HepG2 (cell line): ENCODE results near the gene SGK1. TPM values are rescaled to one million over a fixed set of nuclear protein-coding genes. Genes with fewer than 3 reads are reported as not detected.

Source experiments
- AGO2 ChIP-seq: fragments of 200-400 bp; formaldehyde crosslinking; optimal IDR thresholded peaks from 2 replicates; pipeline ENCODE3; 2017; ENCODE audit warnings: mild to moderate bottlenecking, low read depth, low read length, moderate library complexity
- CREM ChIP-seq, 2 experiments: sonication (generic) in 1 of 2; formaldehyde crosslinking in 1 of 2; IDR thresholded peaks; 2 replicates each; pipeline versions ENCODE4 v1.4.0 to v1.6.1; 2016 to 2020; ENCODE audit warnings: antibody characterized with exemption in 1 of 2, mild to moderate bottlenecking in 1 of 2, missing genetic modification reagents in 1 of 2
- CTCF ChIP-seq: sonication (generic); formaldehyde crosslinking; IDR thresholded peaks from 2 replicates; pipeline ENCODE4 v1.5.0; 2020; ENCODE audit warnings: mild to moderate bottlenecking, missing genetic modification reagents, moderate library complexity
- ELF3 ChIP-seq: IDR thresholded peaks from 2 replicates; pipeline ENCODE4 v1.6.1; 2016; ENCODE audit warnings: missing genetic modification reagents, missing compliant biosample characterization
- FOXO1 ChIP-seq: sonication (generic); formaldehyde crosslinking; IDR thresholded peaks from 2 replicates; pipeline ENCODE4 v1.4.0; 2020; ENCODE audit warnings: missing genetic modification reagents
- FOXP1 ChIP-seq, 2 experiments: fragments of 450-650 bp in 1 of 2; IDR thresholded peaks; 2 replicates each; pipeline ENCODE4 v1.6.1; 2017 to 2018; ENCODE audit warnings: antibody characterized with exemption in 1 of 2
- IKZF5 ChIP-seq: IDR thresholded peaks from 2 replicates; pipeline ENCODE4 v1.6.1; 2018; ENCODE audit warnings: missing genetic modification reagents, mild to moderate bottlenecking, missing compliant biosample characterization
- KDM1A ChIP-seq: IDR thresholded peaks from 2 replicates; pipeline ENCODE4 v1.6.1; 2016; ENCODE audit warnings: missing compliant biosample characterization
- KDM5A ChIP-seq: fragments of 200-600 bp; sonication (generic); IDR thresholded peaks from 2 replicates; pipeline ENCODE4 v1.7.0; 2018; ENCODE audit warnings: antibody characterized with exemption, mild to moderate bottlenecking, low read length, borderline replicate concordance
- KLF11 ChIP-seq: IDR thresholded peaks from 2 replicates; pipeline ENCODE4 v1.6.1; 2016; ENCODE audit warnings: missing compliant biosample characterization
- PBX2 ChIP-seq: IDR thresholded peaks from 2 replicates; pipeline ENCODE4 v1.6.1; 2016; ENCODE audit warnings: control low read depth
- RBM39 ChIP-seq: fragments of 200-400 bp; formaldehyde crosslinking; IDR thresholded peaks from one replicate; pipeline ENCODE4 v1.6.1; 2018; ENCODE audit warnings: antibody characterized with exemption, mild to moderate bottlenecking, low read depth, low read length; ENCODE audit not compliant: poor library complexity, severe bottlenecking
- SALL1 ChIP-seq: sonication (generic); formaldehyde crosslinking; IDR thresholded peaks from 2 replicates; pipeline ENCODE4 v1.8.0; 2022; ENCODE audit warnings: mild to moderate bottlenecking, missing genetic modification reagents
- SRSF9 ChIP-seq: fragments of 200-400 bp; formaldehyde crosslinking; IDR thresholded peaks from 2 replicates; pipeline ENCODE4 v1.6.1; 2018; ENCODE audit warnings: borderline replicate concordance, mild to moderate bottlenecking, low read depth, low read length; ENCODE audit not compliant: insufficient read depth, poor library complexity, severe bottlenecking
- STAG1 ChIP-seq: sonication (generic); formaldehyde crosslinking; IDR thresholded peaks from 2 replicates; pipeline ENCODE4 v1.4.0; 2020; ENCODE audit warnings: missing genetic modification reagents
- ZBTB39 ChIP-seq: sonication (generic); formaldehyde crosslinking; IDR thresholded peaks from 2 replicates; pipeline ENCODE4 v1.5.0; 2020; ENCODE audit warnings: missing genetic modification reagents
- ZNF225 ChIP-seq: sonication (generic); formaldehyde crosslinking; IDR thresholded peaks from 2 replicates; pipeline ENCODE4 v1.4.0; 2020; ENCODE audit warnings: mild to moderate bottlenecking, missing genetic modification reagents
- ZNF484 ChIP-seq: sonication (generic); formaldehyde crosslinking; IDR thresholded peaks from 2 replicates; pipeline ENCODE4 v1.5.1; 2020; ENCODE audit warnings: mild to moderate bottlenecking, low read depth, missing genetic modification reagents, borderline replicate concordance
- ZSCAN29 ChIP-seq: sonication (generic); formaldehyde crosslinking; conservative IDR thresholded peaks from 2 replicates; pipeline ENCODE4 v1.4.0; 2020; ENCODE audit warnings: mild to moderate bottlenecking, missing genetic modification reagents
- polyA plus RNA-seq, 8 experiments: library from polyadenylated mRNA; depleted of rRNA in 3 of 8; stranded (reverse) in 7 of 8; unstranded in 1 of 8; fragments of >200 nt; fragmentation: Illumina TruSeq in 4 of 8; extraction: Trizol in 4 of 8; gene quantifications; 2 replicates each; pipeline versions ENCODE4 v1.2.1 to v1.2.3, GENCODE V29; 2011 to 2016; ENCODE audit warnings: low read depth in 4 of 8, missing spikeins in 1 of 8, mixed read lengths in 1 of 8; ENCODE audit not compliant: insufficient read depth in 1 of 8
- total RNA-seq, 5 experiments: library from RNA; depleted of rRNA; stranded (reverse); fragments of >200 nt; fragmentation: Illumina TruSeq; extraction: Trizol; gene quantifications; 2 replicates each; pipeline ENCODE4 v1.2.3, GENCODE V29; 2016; ENCODE audit warnings: low read depth in 1 of 5

SGK1 gene
- total and polyA plus RNA-seq, 2 of the 13 experiments (the other 11 are each of a cell fraction or from before 2014, with no cell fraction given): 56.1 to 56.2 TPM

GRCh38 chr6:134173936-134174671 lies 143.8 kb downstream of the SGK1 start (continued):
- TF ChIP-seq PBX2 (no peak), RBM39 (no peak), ELF3 (peak; percentile 60), ZNF225 (no peak), ZNF484 (CRISPR knock-in tag) (no peak), ZSCAN29 (CRISPR knock-in tag) (peak; percentile 100), SALL1 (CRISPR knock-in tag) (peak; percentile 29; the same call in 1 of the 2 replicates), FOXO1 (CRISPR knock-in tag) (0 out of 2 replicates have a peak, but pooled peaks have one; percentile 17), KLF11 (0 out of 2 replicates have a peak, but pooled peaks have one; percentile 4), FOXP1 (IDR thresholded peaks at IDR 0.05) (no peak), FOXP1 (CRISPR knock-in tag; IDR thresholded peaks at IDR 0.05) (no peak), KDM1A (no peak), KDM5A (peak; percentile 10; the same call in 1 of the 2 replicates), STAG1 (CRISPR knock-in tag) (peak; percentile 96), ZBTB39 (CRISPR knock-in tag) (no peak), AGO2 (no peak), CREM (IDR thresholded peaks at IDR 0.05) (no peak), CREM (CRISPR knock-in tag; IDR thresholded peaks at IDR 0.05) (no peak), IKZF5 (CRISPR knock-in tag) (peak; percentile 24; the same call in 1 of the 2 replicates), CTCF (CRISPR knock-in tag) (peak; percentile 93), SRSF9 (no peak)
